HG02610 (cell line): ENCODE measurements around the gene ZNF385B.

Source experiments
- ATAC-seq: cut with Tn5 transposase; IDR thresholded peaks from one replicate; pipeline ENCODE4 v1.9.1; 2021; ENCODE audit warnings: mild to moderate bottlenecking, moderate library complexity; ENCODE audit not compliant: unreplicated experiment

Gene ZNF385B

DNA sequence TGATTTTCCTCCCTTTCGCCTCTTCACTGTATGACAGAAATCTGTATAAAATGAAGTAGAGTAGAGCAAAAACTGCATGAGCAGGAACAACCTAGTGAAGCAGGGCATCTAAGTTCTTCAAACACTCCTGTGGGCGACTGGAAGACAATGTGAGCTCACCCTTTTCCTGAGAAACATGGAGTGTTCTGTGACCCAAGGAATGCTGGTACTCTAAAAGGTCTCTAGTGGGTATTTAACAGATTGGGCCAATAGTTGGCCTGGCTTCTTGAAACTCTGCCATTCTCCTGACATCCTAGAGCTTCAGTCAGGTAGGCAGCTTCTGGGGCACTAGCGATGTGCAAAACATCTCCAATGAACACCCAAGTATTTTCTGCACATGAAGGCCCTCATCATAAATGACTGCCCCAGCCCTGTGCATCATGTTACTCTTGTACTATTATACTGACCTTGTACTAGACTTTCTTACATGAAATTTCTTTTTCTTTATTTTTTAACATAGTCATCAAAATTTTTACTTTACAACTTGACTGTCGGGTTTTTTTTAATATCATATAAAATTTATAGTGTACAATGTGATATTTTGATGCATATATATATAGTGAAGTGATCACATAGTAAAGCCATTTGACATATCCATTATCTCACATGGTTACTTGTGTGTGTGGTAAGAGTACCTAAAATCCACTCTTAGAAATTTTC lies 302.2 kb downstream of the ZNF385B start:
- no peak for ATAC-seq

DNA sequence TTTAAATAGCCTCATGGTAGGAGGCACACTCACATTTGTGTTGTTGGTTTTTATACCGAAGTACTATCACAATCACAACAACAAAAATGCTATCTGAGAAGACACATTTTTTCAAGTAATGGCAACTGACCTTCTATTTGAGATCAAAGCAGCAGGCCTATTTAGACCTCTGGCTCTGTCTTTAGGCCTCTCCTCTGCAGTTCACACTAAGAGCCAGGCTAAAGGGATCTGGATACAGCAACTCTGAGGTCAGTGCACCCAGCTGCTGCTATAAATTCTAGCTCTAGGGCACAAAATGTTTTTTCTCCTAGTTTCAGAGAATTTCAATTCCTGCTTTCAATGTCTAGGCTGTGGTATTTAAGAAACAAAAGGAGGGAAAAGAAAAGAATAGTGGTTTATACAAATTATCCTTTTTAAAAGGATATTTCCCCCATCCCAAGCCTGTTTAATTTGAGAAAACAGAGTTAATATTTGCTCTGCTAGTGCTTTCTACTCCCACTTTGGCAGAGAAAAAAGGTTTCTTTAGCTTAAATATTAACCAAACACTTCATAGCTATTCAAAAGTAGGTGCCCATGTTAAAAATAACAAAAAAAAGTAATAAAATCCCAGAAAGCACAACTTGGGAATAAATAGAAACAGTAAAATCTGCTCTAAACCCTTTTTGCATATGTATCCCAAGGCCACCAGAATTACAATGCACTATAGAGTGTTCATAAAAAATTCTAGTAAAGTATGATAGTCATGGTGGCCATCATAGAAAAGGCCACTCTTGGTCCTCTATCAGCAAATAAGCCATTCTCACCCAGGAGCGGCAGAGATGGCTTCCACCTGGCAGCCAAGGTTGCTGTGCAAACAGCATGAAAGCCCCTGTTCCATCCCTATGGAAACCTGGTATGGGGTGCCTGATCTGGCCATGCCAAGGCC lies 303.1 kb downstream of the ZNF385B start:
- no peak for ATAC-seq

DNA sequence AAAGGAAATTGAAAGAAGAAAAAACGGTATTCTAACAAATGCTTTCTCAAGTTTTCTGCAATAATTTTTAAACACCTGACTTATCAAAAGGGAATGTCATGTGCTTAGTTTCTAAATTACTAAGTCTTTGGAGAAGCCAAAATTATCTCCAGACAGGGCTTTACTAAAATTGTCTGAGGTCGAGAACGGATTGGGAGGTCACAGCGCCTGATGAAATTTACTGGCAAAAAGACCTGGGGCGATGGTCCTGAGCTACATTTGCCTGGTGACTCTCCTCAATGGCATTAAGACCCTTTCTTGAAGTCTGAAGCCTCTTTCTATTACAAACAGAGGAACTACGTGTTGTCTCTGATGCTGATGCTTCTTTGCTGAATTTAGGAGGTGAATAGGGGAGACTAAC lies 305.0 kb downstream of the ZNF385B start:
- no peak for ATAC-seq

DNA sequence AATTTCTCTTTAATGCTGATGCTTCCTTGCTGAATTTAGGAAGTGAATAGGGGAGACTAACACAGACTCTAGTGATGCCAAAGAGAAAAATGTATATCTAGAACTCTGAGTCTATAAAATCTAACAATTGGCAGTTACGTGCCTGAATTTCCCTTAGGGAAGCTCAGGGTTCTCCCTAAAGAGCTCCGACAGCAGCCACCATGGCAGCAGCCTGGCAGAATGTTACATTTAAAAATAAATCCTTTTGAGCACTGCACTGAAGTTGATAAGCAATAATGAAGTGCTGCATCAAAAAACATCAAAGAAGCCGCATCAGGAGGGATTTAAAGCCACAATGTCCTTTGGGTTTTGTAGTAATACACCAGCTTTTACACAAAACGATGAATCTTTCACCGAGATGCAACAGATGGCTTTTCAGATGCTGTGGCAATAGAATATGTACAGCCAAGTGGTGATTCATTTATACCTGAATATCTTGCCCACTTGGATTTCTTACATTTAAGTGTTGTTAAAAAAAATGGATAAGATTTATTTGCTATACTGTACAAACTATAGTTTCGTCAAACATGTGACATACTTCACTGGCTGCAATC lies 305.6 kb downstream of the ZNF385B start:
- no peak for ATAC-seq

DNA sequence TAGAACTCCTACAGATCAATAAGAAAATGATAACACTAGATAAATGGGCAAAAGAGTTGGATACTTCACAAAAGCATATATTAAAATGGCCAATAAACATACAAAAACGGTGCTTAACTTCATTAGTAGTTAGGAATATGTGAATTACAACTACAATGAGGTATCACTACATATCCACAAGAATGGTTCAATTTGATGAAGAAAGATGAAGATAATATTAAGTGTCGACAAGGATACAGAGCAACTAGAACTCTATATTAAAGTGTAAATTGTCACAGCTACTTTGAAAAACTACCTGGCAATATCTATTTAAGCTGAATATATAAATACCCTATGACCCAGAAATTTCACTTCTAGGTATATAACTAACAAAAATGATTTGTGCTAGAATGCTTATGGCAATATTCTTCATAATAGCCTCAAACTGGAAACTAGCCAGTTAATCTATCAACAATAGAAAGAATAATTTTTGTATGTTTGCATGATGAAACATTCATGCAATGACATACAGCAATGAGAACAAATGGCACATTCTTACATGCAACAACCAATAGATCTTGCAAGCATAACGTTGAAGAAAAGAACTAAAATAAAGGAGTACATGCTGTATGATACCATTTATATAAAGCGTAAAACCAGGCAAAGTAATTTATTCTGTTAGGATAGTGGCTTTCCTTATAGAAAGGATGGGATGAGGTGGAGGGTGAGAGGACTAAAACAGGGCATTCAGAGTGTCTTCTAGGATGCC lies 306.6 kb downstream of the ZNF385B start:
- ATAC-seq, result no peak

DNA sequence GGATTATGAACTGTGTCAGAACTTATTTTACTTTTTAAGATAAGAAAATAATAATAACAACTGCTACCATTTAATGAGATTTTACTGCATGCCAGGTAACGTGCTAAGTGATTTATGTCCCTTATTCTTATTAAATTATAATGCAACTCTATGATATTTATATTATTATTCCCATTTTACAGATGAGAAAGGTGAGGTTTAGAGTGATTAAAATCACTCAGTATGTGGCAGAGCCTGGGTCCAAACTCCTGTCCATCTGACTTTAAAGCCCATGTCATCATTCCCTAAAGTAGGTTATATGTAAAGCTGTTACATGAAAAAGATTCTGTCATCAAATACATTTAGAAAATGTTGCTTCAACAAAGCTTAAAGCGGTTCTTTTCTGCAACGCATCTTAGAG lies 308.0 kb downstream of the ZNF385B start:
- no peak for ATAC-seq

DNA sequence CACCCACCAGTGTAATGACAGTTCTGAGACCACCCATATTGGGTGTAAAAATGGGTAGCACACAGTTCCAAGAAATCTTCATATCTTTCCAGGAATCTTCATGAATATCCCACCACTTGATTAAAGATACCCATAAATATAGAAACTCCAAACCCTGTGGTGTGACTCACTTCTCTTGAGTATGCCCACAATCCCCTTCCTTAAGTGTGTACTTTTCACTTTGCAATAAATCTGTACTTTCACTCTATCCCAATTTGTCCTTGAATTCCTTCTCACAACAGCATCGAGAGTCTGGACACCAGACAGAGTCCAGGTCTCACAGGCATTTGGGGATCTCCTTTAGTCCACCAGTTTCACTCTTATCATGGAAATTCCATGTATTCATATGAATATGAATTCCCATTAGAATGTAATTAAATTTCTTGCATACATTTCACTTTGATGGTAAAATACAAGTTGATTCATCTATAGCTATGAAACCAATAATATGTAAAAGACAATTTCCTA lies 309.8 kb downstream of the ZNF385B start:
- no peak for ATAC-seq

DNA sequence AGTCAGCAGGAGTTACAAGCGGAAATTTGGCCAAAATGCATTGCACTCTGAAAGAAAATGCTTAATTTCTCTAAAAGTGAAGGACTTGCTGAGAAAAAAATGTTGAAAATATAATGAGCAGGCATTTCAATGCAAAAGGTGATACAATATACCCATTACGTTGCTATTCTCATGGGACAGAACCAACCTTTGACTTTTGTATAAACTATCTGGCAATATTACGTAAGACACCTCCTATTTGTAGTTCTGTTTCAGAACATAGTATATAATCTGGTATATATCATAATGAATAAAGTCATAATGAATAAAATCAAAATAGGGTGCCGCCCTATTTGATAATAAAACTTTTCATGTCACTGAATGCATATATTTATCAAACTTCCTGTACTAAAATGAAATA lies 310.6 kb downstream of the ZNF385B start:
- ATAC-seq, result no peak

DNA sequence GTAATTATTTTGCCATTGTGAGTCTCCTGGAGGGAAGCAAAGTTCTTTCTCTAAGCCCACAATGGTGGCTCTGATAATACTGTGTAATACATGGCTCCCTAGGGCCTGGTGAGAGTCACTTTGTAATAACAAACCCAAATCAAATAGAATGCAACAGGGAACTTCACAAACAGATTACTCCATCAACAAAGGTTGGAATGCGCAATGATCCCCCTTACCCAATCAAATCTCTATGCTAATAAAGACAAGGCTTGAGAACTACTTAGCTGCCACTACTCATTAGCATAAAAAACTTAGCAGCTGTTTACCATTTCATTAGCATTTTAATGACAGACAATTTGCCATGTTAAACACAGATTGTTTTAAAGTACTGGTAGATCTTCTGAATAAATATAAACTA lies 311.2 kb downstream of the ZNF385B start:
- no peak for ATAC-seq

DNA sequence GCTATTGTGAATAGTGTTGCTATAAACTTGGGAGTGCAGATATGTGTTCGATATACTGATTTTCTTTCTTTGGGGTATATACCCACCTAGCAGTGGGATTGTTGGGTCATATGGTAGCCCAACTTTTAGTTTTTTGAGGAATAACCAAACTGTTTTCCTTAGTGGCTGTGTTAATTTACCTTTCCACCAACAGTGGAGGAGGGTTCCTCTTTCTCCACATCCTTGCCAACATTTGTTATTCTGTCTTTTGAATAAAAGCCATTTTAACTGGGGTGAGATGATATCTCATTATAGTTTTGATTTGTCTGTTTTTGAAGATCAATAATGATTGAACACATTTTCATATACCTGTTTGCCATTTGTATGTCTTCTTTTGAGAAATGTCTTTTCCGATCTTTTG lies 314.8 kb downstream of the ZNF385B start:
- no peak for ATAC-seq

DNA sequence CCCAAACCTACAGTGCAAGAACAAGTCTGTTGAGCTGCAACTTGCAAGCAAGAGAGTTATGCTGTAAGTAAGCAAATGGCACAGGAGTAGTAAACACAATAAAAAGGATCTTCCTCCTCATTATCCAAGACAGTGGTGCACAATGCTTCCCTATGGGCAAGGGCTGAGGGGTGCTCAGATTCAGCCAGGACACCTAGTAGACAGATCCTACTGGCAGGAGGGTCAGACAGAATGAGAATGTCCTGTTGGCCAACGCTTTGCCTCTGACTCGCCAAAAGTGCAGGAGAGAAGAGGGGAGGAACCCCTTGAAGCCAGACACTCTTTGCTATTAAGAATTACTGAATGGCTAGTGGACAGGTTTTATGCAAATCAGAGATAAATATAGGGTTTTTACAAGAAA lies 316.4 kb downstream of the ZNF385B start:
- ATAC-seq, result no peak

DNA sequence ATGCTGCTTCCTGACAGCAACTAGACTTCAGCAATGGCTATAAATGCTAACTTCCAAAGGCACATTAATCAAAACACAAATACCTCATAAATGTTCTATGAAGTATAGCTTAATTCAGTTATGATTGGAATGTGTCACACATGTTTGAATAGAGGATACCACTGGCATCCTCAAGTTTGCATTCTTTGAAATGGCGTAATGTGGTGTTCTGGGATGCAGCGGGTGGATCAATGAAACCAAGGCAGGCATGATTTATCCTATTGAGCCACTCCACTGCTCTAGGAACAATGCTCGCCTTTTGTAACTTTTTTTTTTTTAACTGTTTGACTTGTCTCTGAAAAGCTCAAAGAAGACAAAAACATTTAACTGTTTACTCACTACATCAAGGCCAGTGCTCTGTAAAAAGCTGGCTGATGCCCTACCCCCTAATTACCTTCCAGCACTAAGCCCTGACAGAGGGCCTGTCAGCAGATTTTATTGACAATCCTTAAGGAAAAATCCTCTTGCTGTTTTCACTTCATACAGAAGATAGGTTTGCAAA lies 318.0 kb downstream of the ZNF385B start:
- ATAC-seq, result no peak

DNA sequence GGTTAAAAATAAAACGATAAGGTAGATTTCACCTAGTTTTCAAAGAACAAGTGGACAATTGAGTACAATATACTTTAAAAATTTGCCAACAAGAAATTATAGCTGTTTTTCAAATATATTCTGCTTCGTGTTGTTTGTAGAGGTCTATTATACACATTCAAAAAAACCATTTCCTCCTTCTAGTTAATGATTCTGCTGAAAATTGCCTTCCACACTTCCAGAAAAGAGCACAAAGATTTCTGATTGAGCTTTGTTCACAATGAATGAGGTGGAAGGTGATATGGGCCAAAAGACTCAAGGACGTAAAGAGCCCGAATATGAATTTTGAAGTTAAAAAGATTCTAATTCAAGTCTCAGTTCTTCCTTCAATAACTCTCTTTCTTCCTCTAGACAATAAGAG lies 319.8 kb downstream of the ZNF385B start:
- no peak for ATAC-seq

DNA sequence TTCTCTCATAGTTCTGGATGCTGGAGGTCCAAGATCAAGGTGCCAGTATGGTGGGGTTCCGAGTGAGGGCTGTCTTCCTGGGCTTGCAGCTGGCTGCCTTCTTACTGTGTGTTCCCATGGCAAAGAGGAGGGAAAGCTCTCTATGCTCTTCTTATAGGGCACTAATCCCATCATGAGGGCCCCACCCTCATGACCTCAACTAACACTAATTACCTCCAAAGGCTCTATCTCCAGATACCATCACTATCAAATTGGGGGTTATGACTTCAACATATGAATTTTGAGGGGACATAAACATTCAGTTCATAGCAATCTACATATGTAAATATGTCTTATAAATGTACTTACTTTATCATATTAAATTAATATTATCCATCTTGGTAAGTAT lies 322.3 kb downstream of the ZNF385B start:
- ATAC-seq, result no peak

DNA sequence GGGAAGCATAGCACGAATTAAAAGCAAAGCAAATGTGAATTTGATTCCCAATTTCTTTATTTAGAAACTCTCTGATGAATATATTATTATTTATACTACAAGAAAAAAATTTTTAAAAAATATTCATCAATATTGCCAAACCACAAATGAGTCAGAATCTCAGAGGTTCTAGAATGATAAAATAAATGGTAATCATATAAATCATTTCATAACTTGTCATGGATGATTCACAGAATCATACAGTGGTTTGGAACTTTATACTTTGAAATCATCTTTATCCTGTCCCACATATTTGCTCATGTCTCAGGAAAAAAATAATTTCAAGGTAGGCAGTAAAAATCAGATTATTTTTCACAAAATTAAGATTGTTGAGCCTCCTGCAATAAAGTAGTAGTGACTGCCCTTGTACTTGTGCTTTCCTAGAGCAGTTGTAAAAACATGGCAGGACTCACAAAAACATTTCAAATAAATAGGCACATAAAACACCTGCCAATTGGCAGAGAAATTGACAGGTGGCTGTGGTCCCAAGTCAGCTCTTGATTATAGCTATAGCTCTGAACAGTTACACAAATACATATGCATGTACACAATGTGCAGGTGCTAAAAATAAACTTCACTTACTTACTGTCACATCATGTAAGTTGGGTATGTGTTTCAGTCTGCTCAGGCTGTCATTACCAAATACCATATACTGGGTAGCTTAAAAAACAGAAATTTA lies 322.8 kb downstream of the ZNF385B start:
- ATAC-seq, result no peak

DNA sequence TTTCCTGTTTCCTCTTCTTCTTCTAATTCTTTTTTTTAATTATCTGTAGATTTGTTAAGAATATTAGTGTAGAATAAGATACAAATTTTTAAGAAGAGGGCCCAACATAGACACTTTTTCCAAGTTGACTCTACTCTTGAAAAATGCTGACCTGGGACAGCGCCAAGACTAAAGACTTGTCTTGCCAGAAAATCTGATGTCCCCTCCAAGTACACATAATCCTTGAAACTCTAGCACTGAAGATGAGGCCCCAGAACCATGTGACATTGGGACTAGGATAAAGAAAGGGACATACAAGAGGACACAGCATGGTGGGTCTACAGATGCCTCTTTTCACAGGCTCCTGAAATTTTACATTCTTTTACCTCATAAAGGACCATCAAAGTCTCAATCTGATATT lies 325.2 kb downstream of the ZNF385B start:
- ATAC-seq, result no peak

DNA sequence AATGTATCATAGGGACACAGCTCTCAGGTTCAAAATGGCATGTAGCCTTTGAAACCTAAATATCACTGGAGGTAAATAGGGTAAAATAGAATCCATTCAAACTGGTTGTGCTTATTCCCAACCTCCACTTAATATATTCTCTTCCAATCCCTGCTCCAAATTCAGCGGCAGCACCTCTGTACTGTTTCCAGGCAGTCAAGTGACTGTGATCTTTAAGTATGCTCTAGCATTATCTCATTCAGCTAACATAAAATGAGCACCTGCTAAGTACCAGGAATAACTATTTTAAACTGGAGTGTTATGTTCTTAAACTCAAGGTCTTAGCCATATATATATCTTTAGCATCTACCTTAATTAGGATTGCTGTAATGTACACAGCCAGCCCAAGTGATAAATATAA lies 327.5 kb downstream of the ZNF385B start:
- ATAC-seq, result no peak

DNA sequence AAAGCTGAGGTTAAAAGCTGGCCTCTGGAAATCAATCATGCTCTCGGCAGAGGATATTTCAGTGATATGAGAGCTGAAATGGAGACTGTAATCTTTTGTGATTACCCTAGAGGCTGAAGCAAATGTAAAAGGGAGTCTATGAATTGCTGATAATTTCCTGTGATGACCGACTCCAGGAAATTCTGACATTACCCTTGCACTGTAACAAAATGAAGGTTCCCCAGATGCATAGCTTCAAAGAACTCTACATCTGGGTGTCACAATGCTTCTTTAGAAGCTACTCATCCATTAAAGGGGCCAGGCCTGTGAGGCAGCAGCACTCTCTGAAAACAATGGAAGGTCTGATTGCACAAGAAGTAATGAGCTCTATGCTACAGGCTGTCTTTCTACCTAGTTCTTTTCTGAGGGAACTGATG lies 328.5 kb downstream of the ZNF385B start:
- ATAC-seq, result no peak

DNA sequence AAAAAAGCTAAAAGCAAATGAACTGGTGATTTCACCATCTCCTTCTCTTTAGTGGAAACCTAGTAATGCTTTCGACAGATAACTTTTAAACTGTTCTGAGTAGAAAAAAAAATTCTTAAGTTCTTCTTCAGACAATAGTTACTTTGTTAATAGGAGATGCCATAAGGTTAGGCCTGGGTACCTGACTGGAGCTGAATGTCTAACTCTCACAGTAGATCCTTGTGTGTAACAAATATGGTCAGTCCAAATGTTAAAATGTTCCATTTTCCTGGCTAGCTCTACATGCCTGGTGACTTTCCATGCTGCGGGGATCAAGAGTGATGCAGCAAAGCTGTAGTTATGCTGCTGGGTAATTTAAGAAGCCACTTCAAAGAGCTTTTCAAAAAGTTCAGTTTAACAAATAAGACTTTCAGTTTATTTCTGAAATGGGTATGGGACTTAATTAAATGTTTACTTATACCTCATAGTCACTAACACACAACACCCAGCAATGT lies 332.8 kb downstream of the ZNF385B start:
- no peak for ATAC-seq

DNA sequence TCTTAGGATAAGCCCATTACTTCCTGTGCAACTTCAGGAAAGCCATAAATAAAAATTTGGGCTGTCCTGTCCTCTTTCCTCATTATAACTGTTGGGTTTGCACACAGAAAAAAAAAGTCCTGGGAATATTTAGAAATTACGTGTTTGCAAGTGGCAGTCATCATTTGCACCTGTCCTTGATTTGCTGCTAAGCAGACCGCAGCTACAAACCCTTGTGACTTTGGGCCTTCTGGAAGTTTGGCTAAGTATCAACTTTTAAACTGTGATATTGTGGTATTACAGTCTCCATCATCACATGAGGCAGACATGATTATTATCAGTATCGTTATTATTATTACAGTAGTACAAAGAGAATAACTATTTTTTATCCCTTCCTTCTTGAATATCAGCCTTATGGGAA lies 336.1 kb downstream of the ZNF385B start:
- no peak for ATAC-seq
